ENCODE data around the gene CHMP2A. TPM values are rescaled to one million over a fixed set of nuclear protein-coding genes. Genes with fewer than 3 reads are reported as not detected.

Gene CHMP2A
- total RNA-seq, 1 experiment from 2014 or later: 109 TPM

DNA sequence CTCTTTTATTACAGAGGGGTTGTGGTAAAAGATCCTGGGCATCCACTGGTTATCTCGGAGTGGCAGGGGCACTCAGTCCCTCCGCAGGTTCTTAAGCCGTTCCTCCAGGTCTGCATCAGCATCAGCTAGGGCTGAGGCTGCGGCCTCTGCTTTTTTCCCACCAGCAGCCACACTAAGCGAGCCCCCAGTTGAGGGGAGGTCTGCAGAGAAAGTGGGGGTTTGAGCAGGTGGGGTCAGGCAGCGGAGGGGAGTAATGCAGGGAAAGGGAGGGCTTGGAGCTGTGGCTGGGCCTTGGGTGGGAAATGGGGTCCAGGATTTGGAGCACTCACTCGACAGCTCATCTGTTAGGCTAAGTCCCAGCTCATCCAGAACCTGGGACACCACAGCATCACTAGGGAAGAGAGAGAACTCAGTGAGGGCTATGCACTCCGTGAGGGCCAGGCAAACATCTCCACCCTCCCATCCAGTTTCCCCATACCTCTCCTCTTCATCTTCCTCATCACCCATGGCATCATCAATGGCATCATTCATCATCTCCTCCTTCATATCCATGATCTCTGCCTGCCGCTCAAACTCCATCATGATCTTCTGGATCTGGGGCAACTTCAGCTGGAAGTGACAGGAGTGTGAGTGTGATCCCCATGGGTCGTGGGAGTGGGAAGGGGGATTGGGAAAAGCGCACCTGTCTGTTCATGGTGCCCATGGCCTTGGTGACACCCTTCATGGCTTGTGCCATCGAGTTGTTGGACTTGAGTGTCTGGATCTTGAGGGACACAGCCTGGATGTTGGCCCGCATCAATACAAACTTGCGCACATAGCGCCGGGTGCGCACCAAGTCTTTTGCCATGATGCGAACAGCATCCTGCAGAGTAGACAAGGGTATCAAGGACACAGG is 3.1 kb downstream of the CHMP2A start:
- Mint-ChIP-seq H3K27me3 (ENCODE audit: low read depth) (no peaks in the 10 kb centered on the region; the same call in 1 of the 2 replicates), H3K9me3 (no peaks in the 10 kb centered on the region), H3K27ac (no peak overlapping the region), H3K4me3 (no peak overlapping the region), H3K4me1 (peaks cover 23% of the 10 kb centered on the region), H3K36me3 (peaks cover 70% of the 10 kb centered on the region)
- POLR2A ChIA-PET: interaction anchor here (1.4 to 3.8 kb wide), 2 partner anchors 7 to 11 kb away, joined by 4 to 30 read pairs; partner anchors contain the start of gene TRIM28
- ATAC-seq: no peak
- no peak for DNase-seq (ENCODE audit: low spot score)
- TF ChIP-seq, protein P1, sequence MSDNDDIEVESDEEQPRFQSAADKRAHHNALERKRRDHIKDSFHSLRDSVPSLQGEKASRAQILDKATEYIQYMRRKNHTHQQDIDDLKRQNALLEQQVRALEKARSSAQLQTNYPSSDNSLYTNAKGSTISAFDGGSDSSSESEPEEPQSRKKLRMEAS (CRISPR knock-in tag; IDR thresholded peaks at IDR 0.05): no peak
- TF ChIP-seq FOXP1 (CRISPR knock-in tag; IDR thresholded peaks at IDR 0.05; ENCODE audit: borderline replicate concordance) (no peak), NFYB (CRISPR knock-in tag; conservative IDR thresholded peaks at IDR 0.05; ENCODE audit: low read depth) (no peak), NFATC4 (CRISPR knock-in tag; IDR thresholded peaks at IDR 0.05) (no peak), MYBL2 (CRISPR knock-in tag; IDR thresholded peaks at IDR 0.05) (no peak), PRRX2 (CRISPR knock-in tag; IDR thresholded peaks at IDR 0.05) (0 out of 2 replicates have a peak, but pooled peaks have one; percentile 34), NR3C1 (CRISPR knock-in tag; conservative IDR thresholded peaks at IDR 0.05; ENCODE audit: low read depth) (no peak), GABPB1 (CRISPR knock-in tag; IDR thresholded peaks at IDR 0.05) (no peak), EMX1 (CRISPR knock-in tag; IDR thresholded peaks at IDR 0.05) (no peak; the same call in none of the 2 replicates)
- TF ChIP-seq, protein P2, sequence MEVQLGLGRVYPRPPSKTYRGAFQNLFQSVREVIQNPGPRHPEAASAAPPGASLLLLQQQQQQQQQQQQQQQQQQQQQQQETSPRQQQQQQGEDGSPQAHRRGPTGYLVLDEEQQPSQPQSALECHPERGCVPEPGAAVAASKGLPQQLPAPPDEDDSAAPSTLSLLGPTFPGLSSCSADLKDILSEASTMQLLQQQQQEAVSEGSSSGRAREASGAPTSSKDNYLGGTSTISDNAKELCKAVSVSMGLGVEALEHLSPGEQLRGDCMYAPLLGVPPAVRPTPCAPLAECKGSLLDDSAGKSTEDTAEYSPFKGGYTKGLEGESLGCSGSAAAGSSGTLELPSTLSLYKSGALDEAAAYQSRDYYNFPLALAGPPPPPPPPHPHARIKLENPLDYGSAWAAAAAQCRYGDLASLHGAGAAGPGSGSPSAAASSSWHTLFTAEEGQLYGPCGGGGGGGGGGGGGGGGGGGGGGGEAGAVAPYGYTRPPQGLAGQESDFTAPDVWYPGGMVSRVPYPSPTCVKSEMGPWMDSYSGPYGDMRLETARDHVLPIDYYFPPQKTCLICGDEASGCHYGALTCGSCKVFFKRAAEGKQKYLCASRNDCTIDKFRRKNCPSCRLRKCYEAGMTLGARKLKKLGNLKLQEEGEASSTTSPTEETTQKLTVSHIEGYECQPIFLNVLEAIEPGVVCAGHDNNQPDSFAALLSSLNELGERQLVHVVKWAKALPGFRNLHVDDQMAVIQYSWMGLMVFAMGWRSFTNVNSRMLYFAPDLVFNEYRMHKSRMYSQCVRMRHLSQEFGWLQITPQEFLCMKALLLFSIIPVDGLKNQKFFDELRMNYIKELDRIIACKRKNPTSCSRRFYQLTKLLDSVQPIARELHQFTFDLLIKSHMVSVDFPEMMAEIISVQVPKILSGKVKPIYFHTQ (CRISPR knock-in tag; IDR thresholded peaks at IDR 0.05): 0 out of 2 replicates have a peak, but pooled peaks have one; percentile 46
- TF ChIP-seq, protein P3, sequence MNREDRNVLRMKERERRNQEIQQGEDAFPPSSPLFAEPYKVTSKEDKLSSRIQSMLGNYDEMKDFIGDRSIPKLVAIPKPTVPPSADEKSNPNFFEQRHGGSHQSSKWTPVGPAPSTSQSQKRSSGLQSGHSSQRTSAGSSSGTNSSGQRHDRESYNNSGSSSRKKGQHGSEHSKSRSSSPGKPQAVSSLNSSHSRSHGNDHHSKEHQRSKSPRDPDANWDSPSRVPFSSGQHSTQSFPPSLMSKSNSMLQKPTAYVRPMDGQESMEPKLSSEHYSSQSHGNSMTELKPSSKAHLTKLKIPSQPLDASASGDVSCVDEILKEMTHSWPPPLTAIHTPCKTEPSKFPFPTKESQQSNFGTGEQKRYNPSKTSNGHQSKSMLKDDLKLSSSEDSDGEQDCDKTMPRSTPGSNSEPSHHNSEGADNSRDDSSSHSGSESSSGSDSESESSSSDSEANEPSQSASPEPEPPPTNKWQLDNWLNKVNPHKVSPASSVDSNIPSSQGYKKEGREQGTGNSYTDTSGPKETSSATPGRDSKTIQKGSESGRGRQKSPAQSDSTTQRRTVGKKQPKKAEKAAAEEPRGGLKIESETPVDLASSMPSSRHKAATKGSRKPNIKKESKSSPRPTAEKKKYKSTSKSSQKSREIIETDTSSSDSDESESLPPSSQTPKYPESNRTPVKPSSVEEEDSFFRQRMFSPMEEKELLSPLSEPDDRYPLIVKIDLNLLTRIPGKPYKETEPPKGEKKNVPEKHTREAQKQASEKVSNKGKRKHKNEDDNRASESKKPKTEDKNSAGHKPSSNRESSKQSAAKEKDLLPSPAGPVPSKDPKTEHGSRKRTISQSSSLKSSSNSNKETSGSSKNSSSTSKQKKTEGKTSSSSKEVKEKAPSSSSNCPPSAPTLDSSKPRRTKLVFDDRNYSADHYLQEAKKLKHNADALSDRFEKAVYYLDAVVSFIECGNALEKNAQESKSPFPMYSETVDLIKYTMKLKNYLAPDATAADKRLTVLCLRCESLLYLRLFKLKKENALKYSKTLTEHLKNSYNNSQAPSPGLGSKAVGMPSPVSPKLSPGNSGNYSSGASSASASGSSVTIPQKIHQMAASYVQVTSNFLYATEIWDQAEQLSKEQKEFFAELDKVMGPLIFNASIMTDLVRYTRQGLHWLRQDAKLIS (CRISPR knock-in tag; IDR thresholded peaks at IDR 0.05; ENCODE audit: borderline replicate concordance): no peak
- TF ChIP-seq, protein P4, sequence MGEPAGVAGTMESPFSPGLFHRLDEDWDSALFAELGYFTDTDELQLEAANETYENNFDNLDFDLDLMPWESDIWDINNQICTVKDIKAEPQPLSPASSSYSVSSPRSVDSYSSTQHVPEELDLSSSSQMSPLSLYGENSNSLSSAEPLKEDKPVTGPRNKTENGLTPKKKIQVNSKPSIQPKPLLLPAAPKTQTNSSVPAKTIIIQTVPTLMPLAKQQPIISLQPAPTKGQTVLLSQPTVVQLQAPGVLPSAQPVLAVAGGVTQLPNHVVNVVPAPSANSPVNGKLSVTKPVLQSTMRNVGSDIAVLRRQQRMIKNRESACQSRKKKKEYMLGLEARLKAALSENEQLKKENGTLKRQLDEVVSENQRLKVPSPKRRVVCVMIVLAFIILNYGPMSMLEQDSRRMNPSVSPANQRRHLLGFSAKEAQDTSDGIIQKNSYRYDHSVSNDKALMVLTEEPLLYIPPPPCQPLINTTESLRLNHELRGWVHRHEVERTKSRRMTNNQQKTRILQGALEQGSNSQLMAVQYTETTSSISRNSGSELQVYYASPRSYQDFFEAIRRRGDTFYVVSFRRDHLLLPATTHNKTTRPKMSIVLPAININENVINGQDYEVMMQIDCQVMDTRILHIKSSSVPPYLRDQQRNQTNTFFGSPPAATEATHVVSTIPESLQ (CRISPR knock-in tag; IDR thresholded peaks at IDR 0.05): no peak
- CTCF ChIA-PET: interaction anchor here (1.4 kb wide), 1 partner anchor 32 kb away, joined by 9 read pairs; the partner anchor contains the start of gene ZBTB45

DNA sequence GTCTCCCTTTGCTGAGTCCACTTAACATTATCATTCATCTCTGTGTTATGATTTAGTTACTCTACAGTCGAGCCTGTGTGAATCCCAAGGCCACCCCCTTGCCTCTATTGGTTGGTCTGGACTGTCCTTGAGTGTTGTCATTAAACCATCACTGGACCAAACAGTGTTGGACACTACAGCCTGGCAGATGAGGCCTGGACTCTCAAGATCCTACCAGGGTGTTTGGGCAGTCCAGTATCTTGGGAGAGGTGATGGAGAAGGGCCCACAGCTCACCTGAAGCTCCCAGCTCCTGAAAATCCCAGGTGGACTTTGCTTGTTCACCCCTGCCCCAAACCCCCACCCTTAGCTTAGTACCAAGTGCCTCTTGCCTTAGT is 3.8 kb downstream of the CHMP2A start:
- no peaks in the 10 kb centered on the region for H3K9me3 Mint-ChIP-seq
- H3K27ac Mint-ChIP-seq: no peak overlapping the region
- CTCF ChIA-PET: interaction anchor here (1.4 kb wide), 1 partner anchor 31 kb away, joined by 9 read pairs; the partner anchor contains the start of gene ZBTB45
- TF ChIP-seq NR1H2 (CRISPR knock-in tag; IDR thresholded peaks at IDR 0.05) (no peak), FOXK1 (CRISPR knock-in tag; IDR thresholded peaks at IDR 0.05) (no peak), SOX15 (CRISPR knock-in tag; IDR thresholded peaks at IDR 0.05) (no peak), TEAD1 (CRISPR knock-in tag; IDR thresholded peaks at IDR 0.05) (no peak), RELA (CRISPR knock-in tag; IDR thresholded peaks at IDR 0.05; ENCODE audit: borderline replicate concordance) (no peak), KAT7 (CRISPR knock-in tag; IDR thresholded peaks at IDR 0.05; ENCODE audit: borderline replicate concordance) (no peak), SMAD4 (CRISPR knock-in tag; IDR thresholded peaks at IDR 0.05) (no peak), RORB (CRISPR knock-in tag; IDR thresholded peaks at IDR 0.05) (no peak), NFYB (CRISPR knock-in tag; conservative IDR thresholded peaks at IDR 0.05; ENCODE audit: low read depth) (no peak)
- TF ChIP-seq, protein P5, sequence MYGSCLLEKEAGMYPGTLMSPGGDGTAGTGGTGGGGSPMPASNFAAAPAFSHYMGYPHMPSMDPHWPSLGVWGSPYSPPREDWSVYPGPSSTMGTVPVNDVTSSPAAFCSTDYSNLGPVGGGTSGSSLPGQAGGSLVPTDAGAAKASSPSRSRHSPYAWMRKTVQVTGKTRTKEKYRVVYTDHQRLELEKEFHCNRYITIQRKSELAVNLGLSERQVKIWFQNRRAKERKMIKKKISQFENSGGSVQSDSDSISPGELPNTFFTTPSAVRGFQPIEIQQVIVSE (CRISPR knock-in tag; IDR thresholded peaks at IDR 0.05; ENCODE audit: borderline replicate concordance): no peak
- TF ChIP-seq, protein P6, sequence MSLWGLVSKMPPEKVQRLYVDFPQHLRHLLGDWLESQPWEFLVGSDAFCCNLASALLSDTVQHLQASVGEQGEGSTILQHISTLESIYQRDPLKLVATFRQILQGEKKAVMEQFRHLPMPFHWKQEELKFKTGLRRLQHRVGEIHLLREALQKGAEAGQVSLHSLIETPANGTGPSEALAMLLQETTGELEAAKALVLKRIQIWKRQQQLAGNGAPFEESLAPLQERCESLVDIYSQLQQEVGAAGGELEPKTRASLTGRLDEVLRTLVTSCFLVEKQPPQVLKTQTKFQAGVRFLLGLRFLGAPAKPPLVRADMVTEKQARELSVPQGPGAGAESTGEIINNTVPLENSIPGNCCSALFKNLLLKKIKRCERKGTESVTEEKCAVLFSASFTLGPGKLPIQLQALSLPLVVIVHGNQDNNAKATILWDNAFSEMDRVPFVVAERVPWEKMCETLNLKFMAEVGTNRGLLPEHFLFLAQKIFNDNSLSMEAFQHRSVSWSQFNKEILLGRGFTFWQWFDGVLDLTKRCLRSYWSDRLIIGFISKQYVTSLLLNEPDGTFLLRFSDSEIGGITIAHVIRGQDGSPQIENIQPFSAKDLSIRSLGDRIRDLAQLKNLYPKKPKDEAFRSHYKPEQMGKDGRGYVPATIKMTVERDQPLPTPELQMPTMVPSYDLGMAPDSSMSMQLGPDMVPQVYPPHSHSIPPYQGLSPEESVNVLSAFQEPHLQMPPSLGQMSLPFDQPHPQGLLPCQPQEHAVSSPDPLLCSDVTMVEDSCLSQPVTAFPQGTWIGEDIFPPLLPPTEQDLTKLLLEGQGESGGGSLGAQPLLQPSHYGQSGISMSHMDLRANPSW (CRISPR knock-in tag; conservative IDR thresholded peaks at IDR 0.05; ENCODE audit: low read depth): no peak

More for the DNA sequence above, 3.8 kb downstream of the CHMP2A start:
- H3K27me3 Mint-ChIP-seq (ENCODE audit: low read depth): no peaks in the 10 kb centered on the region; the same call in 1 of the 2 replicates
- H3K36me3 Mint-ChIP-seq: peaks cover 70% of the 10 kb centered on the region
- ATAC-seq (no peak), DNase-seq (ENCODE audit: low spot score) (no peak)
- no peak overlapping the region for H3K4me3 Mint-ChIP-seq
- peaks cover 23% of the 10 kb centered on the region for H3K4me1 Mint-ChIP-seq
- POLR2A ChIA-PET: interaction anchor here (1.4 kb wide), 1 partner anchor 11 kb away, joined by 4 read pairs; no protein-coding TSS in a partner anchor
